Measurements from ENCODE around the gene RBL2. TPM values are rescaled to one million over a fixed set of nuclear protein-coding genes. Genes with fewer than 3 reads are reported as not detected.

Gene RBL2
- total RNA-seq, 1 experiment from 2014 or later = 33.4 TPM

GRCh38 chr16:53430363-53430762, 3.9 kb upstream of the RBL2 start:
- ATAC-seq (no peak), DNase-seq (ENCODE audit: low read depth, low spot score) (no peak)
- H3K9me2 ChIP-seq (ENCODE audit: insufficient read depth) = no peaks in the 10 kb centered on the region
- no peak overlapping the region for H3K27ac ChIP-seq (ENCODE audit: low read depth, low read length)
- peaks cover 17 to 18% of the 10 kb centered on the region in 2 experiments; a peak in 3 of 4 replicates for H3K4me1 ChIP-seq (ENCODE audit: control insufficient read depth in 1 of 2, insufficient read depth in 2 of 2, low read length in 2 of 2)
- H3K9me3 ChIP-seq (ENCODE audit: control insufficient read depth in 1 of 2, insufficient read depth in 1 of 2, low read depth in 1 of 2, low read length in 2 of 2) = no peaks in the 10 kb centered on the region
- ChIA-PET POLR2A (no interaction called here), CTCF (no interaction called here), RAD21 (ENCODE audit: low non-redundant PET in 1 of 2, low total read pairs in 2 of 2, uncharacterized antibody in 2 of 2, unreplicated experiment in 2 of 2) (no interaction called here)
- H3K36me3 ChIP-seq (ENCODE audit: control insufficient read depth in 1 of 2, insufficient read depth in 2 of 2, low read length in 2 of 2) = no peaks in the 10 kb centered on the region
- peaks cover 5% of the 10 kb centered on the region; the same call in 1 of the 2 replicates for H3K79me2 ChIP-seq (ENCODE audit: insufficient read depth, low read length)
- no peaks in the 10 kb centered on the region for H3K27me3 ChIP-seq (ENCODE audit: insufficient read depth, low read length)
- no peak overlapping the region for H3K4me2 ChIP-seq (ENCODE audit: low read length)
- H4K20me1 ChIP-seq (ENCODE audit: insufficient read depth) = no peaks in the 10 kb centered on the region
- intact Hi-C loops (cut with micrococcal nuclease) = no loop called here
- H3K9ac ChIP-seq (ENCODE audit: low read length) = no peak overlapping the region
- no peak overlapping the region for H2AFZ ChIP-seq (ENCODE audit: low read depth, low read length, poor library complexity, severe bottlenecking)
- no TSS peak for BruUV-seq (replicated peaks)
- no peak overlapping the region for H3K4me3 ChIP-seq (replicated peaks in 1 of 2; ENCODE audit: low read depth in 1 of 2, low read length in 2 of 2)
- TF ChIP-seq POLR2A (IDR thresholded peaks at IDR 0.05; ENCODE audit: borderline replicate concordance, extremely low read depth, insufficient read depth, insufficient read length) = no peak
- no peak for TF ChIP-seq ATF3 (IDR thresholded peaks at IDR 0.05)
- TF ChIP-seq YY1 (IDR thresholded peaks at IDR 0.05; ENCODE audit: extremely low read depth, insufficient replicate concordance, low read depth, low read length) = no peak
- TF ChIP-seq ELF1 (IDR thresholded peaks at IDR 0.05; ENCODE audit: borderline replicate concordance, low read depth) = no peak
- no peak for TF ChIP-seq CTCF (IDR thresholded peaks at IDR 0.05 in 2 of 3, conservative IDR thresholded peaks at IDR 0.05 in 1 of 3; ENCODE audit: borderline replicate concordance in 1 of 3, insufficient read depth in 1 of 3, low read depth in 2 of 3, low read length in 2 of 3)
- no peak for TF ChIP-seq ZFX (IDR thresholded peaks at IDR 0.05)
- no peak for TF ChIP-seq CBX3 (IDR thresholded peaks at IDR 0.05; ENCODE audit: low read depth)
- no peak for TF ChIP-seq FOSL1 (IDR thresholded peaks at IDR 0.05; ENCODE audit: low read depth)
- no peak for TF ChIP-seq ZNF274 (IDR thresholded peaks at IDR 0.05; ENCODE audit: low read depth, low read length)
- no peak for TF ChIP-seq POLR2AphosphoS5 (IDR thresholded peaks at IDR 0.05; ENCODE audit: low read depth, low read length)
- TF ChIP-seq JUND (IDR thresholded peaks at IDR 0.05) = no peak
- no peak for TF ChIP-seq SRF (IDR thresholded peaks at IDR 0.05; ENCODE audit: low read depth)
